Measurements from ENCODE around the gene BMP5.

The BMP5 gene

DNA sequence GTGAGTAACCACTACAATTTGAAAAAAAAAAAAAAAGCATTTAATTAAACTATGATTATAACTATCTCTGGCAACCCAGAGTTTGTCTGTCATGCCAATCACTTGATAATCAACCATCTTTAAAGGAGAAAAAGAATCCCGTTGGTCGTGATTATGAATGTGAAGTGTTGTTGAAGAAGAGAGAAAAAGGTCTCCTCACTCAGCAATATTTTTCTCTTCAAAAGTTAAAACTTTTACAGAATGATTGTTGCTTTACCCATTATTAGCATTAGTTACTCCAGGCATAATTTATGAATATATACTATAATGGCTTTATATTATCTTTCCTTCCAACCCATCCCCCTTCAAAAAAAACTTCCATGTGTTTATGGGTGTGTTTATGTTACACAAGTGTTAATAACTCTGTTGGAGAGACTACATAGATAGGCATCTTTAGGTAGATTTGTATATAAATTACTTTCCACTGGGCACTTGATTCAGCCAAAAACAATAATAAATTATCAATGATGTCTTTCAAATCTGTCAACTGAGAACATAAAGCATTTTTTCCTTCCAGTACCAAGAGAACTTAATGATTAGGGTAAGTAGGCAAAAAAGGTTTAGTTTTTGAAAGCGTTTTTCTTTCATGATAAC, 5.1 kb downstream of the BMP5 start:
- DNase-seq: no peak

DNA sequence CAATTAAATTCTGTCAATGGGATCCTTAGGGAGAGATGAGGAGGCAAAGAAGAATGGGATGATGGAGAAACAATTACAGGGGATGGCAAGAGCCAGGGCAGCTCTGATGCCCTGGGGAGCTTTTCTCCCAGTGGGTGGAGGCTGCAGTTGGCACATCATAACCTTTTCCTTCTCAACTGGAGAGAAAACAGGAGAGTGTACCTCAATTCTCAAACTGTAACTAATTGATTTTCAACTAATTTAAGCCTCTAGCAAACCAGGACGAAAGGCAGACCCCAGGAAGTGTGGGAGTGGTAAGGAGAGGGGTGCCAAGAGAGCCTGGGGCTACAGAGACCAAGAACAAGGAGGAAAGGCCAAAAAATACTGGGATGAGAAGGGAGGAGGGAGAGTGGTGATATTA, 5.7 kb downstream of the BMP5 start:
- DNase-seq: no peak

DNA sequence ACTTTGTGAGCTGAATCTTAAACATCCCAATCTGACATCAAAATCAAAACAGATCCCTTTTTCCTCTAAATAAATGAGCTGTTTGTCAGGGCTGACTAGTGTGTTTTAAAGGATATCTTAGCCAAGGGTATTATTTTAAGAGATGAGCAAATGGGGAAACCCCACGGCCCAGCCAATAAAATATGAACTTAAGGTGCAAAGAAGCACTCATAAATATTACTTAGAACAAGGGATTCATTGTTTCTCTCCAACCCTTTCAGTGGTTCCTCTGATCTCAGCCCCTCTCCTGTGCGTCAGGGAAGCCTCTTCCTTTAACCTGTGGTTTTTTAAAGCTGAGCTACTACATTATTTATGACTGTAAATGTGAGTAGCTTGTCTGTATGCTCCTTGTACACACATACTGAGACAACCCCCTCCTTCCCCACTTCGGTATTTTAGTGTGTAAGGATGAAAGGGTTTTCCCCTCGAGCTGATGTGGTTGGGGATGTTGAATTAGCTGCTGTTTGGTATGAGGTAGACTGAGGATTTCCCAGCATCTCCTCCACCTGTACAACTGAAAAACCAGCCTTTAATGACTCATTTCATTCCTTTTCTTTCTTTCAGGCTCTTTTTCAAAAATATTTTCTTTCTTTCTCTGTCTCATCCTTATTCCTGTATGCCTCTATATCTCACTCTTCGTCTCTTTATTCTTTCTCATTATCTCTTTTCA, 6.5 kb downstream of the BMP5 start:
- DNase-seq: no peak

DNA sequence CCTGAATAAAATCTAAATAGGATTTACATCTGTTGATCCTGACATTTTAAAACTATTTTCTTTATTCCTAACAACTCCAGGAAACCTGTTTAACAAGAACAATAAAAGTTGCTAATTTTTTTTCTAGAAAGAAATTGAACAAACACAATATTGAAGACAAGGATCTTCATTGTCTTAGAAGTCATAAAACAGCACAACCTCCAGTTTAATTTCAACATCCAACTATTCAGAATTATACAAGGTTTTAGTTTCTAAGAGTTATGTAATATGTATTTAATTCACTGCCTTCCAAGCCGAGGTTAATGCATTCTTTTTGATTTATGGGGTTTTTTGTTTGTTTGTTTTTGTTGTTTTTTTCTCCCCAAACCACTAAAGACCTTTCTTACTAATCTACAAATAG, 7.2 kb downstream of the BMP5 start:
- DNase-seq: no peak

DNA sequence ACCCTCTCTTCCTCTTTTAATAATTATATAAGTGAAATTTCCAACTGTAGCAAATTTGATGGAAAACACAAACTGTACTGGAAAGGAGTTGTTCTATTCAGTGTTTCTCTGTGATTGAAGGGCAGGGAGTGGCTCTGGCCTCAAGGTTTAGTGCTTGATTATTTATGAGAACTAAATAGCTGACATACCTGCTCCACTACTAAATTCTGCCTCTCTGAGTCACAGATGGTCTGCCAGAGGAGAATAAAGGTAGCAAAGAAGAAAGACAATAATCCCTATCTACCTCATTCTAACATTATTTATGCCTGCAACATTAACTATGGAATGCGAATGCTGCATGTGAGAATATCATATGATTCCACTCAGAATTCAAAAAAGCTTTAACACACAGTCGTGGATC, 9.3 kb downstream of the BMP5 start:
- DNase-seq: no peak

DNA sequence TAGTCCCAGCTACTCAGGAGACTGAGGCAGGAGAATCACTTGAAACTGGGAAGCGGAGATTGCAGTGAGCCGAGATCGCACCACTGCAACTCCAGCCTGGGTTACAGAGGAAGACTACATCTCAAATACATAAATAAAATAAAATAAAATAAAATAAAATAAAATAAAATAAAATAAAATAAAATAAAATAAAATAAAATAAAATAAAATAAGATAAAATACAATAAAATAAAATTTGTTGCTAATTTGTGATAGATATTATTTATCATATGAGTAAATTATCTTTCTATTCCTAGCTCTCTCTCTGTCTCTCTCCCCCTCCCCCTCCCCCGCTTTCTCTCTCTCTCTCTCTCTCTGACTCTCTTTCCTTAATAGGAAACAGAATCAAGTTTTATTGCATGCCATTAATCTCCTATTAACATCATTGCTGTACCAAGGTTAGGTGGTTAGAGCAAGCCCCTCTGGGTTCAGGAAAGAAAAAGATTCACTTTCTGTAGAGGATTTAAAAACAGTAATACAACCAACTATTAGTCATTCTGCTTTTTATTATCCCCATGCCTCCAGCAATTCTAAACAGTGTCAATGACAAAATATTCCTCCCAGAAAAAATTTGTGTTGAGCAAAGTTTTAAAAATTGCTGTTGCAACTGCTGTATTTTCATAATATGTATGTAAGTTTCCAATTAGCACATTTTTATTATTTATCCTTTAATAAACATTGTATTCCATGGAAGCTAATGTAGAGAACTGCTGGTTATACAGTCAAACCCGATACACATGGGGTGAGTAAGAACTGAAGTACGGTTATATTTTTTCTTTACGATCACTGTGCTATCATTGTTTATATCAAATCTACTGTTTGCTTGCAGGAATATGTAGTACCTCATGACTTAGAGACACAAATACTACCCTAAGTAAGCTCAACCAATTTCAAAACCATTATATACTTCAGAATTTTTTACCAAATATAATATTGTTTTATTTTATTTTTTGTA, 22.1 kb downstream of the BMP5 start:
- DNase-seq: no peak

DNA sequence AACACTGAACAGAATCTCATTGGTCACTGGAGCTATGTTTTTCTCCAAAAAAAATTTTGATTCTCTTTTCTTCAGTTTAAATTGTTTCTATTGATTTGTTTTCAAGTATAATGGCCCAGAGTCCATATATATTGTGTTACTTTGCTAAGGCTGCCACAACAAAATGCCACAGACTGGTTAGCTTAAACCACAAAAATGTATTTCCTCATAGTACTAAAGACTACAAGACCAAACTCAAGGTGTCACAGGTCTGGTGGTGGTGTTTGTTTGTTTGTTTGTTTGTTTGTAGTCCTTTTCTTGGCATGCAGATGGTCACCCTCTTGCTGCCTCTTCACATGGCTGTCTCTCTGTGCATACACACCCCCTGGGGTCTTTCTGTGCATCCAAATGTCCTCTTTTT, 34.0 kb downstream of the BMP5 start:
- no peak for DNase-seq

DNA sequence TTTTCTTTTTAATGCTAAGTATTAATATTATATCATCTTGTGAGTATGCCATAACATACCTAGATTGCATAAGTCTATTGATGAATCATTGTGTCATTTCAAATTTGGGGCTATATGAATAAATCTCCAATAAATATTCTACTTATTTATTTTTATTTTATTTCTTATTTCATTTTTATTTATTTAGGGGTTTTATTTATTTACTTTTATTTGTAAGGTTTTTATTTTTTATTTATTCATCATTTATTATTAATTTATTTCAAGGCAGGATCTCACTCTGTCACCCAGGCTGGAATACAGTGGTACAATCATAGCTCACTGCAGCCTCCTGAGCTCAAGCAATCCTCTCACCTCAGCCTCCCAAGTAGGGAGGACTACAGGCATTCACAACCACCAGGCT, 36.3 kb downstream of the BMP5 start:
- no peak for DNase-seq

DNA sequence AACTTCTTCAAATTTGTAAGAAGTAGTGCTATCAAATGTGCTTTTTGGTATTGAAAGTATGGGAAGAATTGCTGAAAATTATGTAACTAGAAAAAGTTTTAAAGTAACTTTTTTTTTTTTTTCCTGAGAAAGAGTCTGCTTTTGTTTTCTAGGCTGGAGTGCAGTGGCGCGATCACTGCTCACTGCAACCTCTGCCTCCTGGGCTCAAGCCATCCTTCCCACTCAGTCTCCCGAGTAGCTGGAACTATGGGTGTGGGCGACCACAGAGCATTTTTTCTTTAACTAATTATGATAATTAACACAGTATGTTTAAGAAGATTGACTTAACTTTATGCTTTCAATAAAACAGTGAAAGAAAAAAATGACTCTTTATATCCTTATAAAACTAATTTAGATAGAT, 38.4 kb downstream of the BMP5 start:
- DNase-seq: no peak

DNA sequence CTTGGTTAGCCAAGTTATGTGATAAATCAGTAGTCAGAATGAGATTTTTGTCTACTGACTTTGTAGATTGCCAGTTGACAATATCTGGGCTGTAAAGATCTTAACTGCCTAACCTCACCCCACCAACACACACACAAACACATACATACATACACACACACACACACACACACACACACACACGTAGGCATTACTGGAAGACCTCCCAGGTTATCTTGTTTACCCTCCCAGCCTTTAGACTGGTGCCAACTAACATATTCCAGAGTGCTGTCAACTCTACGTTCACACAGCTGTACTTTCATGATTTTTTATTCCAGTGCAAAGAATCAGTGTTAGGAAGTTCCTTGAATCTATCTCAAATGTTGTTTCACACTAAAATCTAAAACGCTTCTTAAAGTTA, 38.9 kb downstream of the BMP5 start:
- DNase-seq: no peak

DNA sequence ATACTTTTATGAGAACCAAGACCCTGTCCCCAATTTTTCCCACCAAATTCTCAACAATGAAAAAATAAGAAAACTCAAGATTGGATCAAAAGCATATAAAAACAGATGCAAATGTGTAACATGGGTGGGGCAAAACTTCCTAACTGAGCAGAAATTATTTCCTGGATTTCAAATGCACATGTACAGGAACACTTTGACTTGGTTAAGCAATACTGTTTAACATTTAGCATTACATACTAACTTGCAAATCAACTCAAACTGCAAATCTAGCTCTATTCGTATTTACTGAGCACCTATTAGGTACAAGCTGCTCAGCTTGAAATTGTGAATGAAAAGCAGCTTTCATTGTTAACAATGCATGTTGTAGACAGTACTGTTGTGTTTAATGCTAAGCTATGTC, 40.2 kb downstream of the BMP5 start:
- no peak for DNase-seq

DNA sequence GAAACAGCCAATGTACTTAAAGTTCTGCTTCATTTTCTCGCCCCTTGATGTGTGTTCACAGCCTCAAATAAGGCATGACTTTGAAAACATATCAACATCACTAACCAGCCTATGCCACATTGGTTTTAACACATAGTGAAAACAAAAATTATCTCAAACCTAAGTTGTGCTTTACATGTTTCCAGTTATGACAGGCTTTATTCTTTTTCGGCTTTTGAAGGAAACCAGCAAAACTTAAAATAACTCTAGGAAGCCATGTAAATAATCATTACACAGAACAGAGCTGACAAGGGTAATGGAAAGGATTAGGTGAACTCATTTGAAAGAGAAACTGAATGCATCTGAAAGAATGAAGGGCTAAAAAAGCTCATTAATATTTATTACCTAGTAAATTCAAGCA, 42.1 kb downstream of the BMP5 start:
- DNase-seq: no peak

DNA sequence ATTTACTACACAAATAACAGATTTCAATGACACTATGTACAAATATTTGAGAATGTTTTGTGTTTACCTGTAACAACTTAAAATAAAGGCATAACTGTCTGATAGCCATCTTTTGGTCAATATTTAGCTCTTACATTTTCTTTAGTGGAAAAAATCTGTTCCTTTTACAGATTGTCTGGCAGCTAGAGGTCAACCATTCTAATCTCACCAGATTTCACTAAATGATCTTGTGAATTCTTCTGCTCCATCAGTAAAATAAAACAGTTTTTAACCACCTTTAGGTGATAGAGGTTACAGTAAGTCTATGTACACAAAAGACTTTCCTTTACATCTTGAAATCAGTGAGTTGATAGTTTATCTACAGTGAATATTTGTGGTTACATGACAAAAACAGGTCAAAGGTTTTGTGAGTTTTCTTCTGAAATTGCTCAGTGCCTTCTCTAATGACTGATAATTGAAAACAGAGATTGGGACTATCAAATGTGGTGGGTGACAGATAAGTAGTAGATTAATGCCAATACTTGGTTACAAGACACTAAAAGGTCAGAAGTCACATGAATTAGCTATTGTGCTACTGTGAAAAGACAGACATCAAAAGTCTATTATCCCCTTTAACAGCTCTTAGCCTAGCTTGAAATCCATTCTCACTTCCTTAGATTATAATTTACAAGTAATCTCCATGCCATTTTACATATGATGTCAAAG, 47.4 kb downstream of the BMP5 start:
- DNase-seq: no peak

DNA sequence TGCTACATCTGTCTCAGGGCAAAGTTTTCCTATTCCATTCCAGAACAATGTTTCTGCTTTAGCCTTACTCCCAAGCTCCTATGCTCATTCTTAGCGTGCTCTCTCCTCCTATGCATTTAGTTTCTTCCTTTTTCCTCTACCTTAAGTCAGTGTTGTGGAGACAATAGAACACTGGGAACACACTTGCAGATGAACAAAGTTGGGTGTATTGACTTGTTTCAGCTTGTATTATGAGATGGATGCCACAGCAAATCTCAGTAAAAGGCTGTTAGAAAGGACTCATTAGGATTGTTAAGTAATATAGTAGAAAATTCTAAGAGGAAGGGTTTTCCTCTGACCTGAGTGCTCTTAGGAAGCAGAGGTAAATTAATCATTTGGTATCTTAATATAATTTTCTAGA, 48.4 kb downstream of the BMP5 start:
- no peak for DNase-seq

DNA sequence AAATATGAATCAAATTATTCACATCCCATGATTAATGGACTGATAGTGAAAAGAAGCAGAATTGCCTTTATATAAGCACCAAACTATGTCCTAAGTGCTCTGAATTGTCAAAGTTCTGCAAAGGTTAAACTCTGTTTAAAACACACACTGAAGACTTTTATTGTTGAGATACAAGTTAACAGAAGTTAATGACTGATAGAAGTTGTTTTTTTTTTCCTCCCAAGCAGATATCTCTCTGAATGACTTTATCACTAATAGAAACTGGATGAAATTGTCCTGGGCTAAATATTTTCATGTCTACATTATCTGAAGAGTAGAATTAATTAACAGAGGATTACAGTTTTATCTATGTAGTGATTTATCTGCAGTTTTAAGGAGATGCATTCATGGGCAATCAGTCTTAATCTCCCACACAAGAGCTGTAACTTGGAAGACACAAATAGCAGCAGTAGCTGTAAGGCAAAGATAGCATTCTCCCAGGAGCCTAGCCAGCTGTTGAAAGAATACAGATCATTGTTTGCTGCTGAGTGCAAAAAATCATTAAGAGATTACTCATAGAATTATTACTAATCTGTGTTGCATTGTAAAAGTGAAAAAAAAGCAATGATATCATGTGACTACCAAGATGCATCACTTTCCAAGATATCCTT, 49.9 kb downstream of the BMP5 start:
- DNase-seq: no peak

DNA sequence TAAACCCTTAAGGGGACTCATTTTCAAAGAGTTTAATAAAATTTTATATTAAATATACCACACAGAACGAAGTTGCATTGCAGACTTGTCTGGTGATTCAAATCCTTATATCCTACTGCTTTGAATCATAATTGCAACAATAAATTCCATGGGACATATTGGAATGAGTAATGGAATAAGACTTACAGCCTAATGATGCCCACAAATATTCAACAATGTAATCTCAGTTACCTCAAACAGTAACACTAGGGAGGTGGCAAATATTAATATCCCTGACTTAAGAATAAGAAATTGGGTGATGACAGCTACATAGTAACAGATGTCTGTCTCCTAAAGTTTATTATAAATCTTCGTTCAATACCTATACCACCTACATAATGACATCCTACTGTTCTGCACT, 52.6 kb downstream of the BMP5 start:
- DNase-seq: no peak

DNA sequence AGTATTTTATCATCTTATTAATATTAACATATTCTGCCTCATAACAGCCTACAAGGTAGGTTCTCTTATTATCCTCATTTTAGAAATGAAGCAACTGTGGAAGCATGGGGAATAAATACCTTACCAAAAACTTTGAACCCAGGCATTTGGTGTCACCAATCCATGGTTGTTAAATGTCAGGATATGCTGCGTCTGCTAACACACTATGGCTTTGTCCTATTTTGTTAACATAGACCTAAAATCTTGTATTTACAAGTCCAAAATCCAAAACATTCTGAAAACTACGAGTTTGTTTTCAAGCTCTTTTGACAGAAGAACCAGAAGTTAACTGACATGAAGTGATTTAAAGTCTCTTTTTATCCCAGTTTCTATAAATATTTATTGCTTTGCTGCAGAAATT, 53.4 kb downstream of the BMP5 start:
- DNase-seq: no peak

DNA sequence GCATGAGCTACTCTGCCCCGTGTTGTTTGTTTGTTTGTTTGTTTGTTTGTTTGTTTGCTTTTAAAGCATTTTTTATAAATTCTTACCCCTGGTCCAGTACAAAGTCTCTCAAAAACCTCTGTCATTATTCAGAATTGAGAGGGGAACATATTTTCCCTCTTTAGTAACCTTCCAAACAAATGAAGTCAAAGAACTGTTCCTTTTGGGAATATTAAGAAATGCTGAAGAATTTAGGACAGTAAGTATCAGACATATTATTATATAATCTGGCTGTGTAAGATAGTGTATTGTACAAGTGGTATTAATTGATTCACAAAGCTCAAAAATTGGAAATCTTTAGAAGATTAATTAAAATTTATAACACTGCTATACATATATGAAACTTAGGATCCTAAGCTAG, 54.7 kb downstream of the BMP5 start:
- DNase-seq: no peak

DNA sequence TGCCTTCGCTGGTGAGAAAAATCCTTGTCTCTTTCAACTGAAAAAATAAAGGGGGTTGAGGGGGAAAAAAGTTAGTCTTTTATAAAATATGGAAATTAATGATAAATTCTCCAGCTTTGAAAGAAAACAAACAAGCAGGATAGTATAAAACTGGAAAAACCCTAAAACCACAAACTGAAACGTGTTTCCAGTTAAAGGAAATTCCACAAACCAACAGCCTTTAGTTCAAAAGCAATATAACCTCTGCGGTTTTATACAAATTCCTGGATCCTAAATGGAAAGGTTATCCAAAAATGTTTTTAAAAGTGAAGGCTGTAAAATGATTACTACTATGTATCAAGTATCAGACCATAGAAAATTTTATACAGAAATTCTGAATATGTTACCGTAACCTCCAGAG, 55.6 kb downstream of the BMP5 start:
- DNase-seq: no peak

DNA sequence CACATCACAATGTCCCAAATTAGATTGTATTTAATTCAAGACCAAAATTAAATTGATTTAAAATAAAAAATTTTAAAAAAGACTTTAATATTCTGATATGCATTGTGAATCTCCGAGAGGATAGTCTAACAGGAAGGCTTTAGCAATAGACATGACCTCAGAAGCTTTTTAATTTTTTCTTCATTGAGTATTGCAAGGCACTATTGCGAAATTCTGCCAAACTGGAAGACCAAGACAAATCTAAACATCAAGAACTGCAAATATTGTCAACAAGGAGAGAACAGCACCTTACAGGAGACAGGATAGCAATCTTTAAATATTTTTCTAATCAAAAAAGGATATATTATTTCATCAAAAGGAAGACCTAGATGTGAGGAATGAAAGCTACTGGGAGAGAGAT, 56.9 kb downstream of the BMP5 start:
- DNase-seq: no peak

DNA sequence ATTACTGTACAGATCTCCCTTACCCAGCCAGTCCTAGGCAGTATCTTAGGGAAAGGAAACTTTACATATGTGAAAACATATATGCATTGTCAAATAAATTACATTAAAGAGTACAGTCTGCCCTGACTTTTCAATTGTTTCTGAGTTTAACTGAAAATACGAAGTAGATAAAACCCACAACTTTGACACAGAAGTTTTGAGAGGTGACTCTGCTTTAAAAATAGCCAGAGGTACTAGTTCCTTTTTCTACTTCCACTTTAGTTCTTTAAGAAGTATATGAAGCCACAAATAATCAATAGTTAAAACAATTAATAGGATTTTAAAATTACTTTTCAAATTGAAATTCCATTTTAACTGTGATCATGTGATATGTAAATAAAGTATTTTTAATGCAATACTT, 62.9 kb downstream of the BMP5 start:
- DNase-seq: no peak

DNA sequence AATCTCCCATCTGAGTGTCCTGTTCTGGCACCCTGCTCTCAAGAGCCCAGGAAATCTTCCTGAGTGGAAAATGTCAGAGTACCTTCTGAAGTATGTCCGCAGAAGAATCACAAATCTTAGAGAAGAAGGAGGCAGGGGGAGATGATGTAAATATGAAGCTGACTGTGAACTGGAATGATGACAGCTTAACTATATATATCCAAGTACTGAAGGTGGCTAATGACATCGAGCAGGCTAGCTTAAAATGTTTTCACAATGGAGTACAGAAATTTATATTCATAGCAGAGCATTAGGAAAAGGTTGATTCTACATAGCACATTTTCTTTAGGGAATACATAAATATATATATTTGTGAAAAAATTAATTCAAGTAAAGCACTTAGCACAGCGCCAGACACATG, 64.3 kb downstream of the BMP5 start:
- DNase-seq: no peak

DNA sequence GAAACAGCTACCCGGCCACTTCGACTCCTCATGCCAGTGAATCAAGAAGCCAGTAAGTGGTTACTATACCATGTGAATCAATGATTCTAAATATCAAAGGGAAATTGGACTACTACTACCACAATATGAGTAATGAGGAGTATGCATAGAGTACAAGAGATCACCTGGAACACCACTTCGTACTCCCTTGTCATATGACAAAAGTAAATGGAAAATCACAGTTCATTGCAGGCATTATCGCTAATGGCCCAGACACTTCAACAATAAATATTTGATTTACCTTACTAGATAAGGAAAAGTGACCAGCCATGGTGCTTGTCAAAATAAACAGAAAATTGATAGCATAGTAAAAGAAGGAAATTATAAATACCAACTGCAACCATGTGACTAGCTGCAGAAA, 73.1 kb downstream of the BMP5 start:
- DNase-seq: no peak
